ENCODE results near the gene C10orf90. TPM values are rescaled to one million over a fixed set of nuclear protein-coding genes. Genes with fewer than 3 reads are reported as not detected.

Gene C10orf90
- total RNA-seq, 1 experiment from 2014 or later, result not detected

DNA sequence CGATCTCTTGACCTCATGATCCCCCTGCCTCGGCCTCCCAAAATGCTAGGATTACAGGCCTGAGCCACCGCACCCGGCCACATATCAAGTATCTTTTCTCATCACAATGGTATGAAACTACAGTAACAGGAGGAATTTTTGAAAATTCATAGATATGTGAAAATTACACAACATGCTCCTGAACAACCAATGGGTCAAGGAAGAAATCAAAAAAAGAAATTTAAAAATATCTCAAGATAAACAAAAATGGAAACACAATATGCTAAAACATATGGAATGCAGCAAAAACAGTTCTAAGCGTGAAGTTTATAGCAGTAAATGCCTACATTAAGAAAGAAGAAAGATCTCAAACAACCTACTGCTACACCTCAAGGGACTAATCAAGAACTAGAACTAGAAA is 222.4 kb downstream of the C10orf90 start:
- no peak overlapping the region for H3K18ac ChIP-seq (ENCODE audit: insufficient read length, low read depth, low read length)
- no peaks in the 10 kb centered on the region for H3K27me3 ChIP-seq (ENCODE audit: insufficient read depth, low read length)
- no peak overlapping the region for H3K23ac ChIP-seq (ENCODE audit: insufficient read length, low read depth, low read length)
- peaks cover 15 to 24% of the 10 kb centered on the region in 2 experiments for H3K9me3 Mint-ChIP-seq
- no peak overlapping the region for H4K5ac ChIP-seq (ENCODE audit: insufficient read length, low read depth, low read length)
- H2BK20ac ChIP-seq (ENCODE audit: low read depth, low read length, poor library complexity, severe bottlenecking), result no peak overlapping the region
- H3K9me3 ChIP-seq (ENCODE audit: control insufficient read depth, low read depth, low read length), result no peaks in the 10 kb centered on the region
- H3K4me3 Mint-ChIP-seq, result no peak overlapping the region
- TF ChIP-seq CTCF (conservative IDR thresholded peaks at IDR 0.05), result no peak
- no peak overlapping the region for H2BK15ac ChIP-seq (ENCODE audit: low read depth, low read length)
- peaks cover 3% of the 10 kb centered on the region; the same call in 1 of the 2 replicates for H3K27me3 Mint-ChIP-seq (ENCODE audit: low read depth)
- no peaks in the 10 kb centered on the region for H3K79me2 ChIP-seq (ENCODE audit: insufficient read depth, low read length)
- no peak overlapping the region for H3K27ac Mint-ChIP-seq
- no peak overlapping the region for H3T11ph ChIP-seq (ENCODE audit: low read length)
- peaks cover 0 to 16% (median 0%) of the 10 kb centered on the region in 3 experiments; a peak in 3 of 7 replicates for H3K36me3 Mint-ChIP-seq (ENCODE audit: insufficient read depth in 1 of 3, low read depth in 3 of 3)
- H3K79me1 ChIP-seq (ENCODE audit: insufficient read depth, low read depth, low read length, poor library complexity, severe bottlenecking), result no peaks in the 10 kb centered on the region
- no peak overlapping the region for H3K27ac ChIP-seq (ENCODE audit: insufficient read length, low read depth, low read length)
- H4K91ac ChIP-seq (ENCODE audit: insufficient read length, low read depth, low read length), result no peak overlapping the region
- H2AFZ ChIP-seq (ENCODE audit: low read length), result no peak overlapping the region
- WGBS (ENCODE audit: extremely low coverage, insufficient read length, low lambda C conversion rate), result no CpG with 5 or more reads among the region's 5 CpGs
- no peaks in the 10 kb centered on the region for H3K23me2 ChIP-seq (ENCODE audit: insufficient read length, low read depth, low read length, poor library complexity, severe bottlenecking)
- H2BK12ac ChIP-seq (ENCODE audit: insufficient read length, low read depth, low read length), result no peak overlapping the region
- H3K4ac ChIP-seq (ENCODE audit: low read depth, low read length), result no peak overlapping the region
- H3K4me2 ChIP-seq (ENCODE audit: insufficient read depth, insufficient read length, low read length), result no peak overlapping the region
- no peak overlapping the region for H3K9ac ChIP-seq (ENCODE audit: extremely low read depth, insufficient read length, low read length)
- H2BK120ac ChIP-seq (ENCODE audit: low read depth, low read length, poor library complexity, severe bottlenecking), result no peak overlapping the region
- no peaks in the 10 kb centered on the region for H4K20me1 ChIP-seq (ENCODE audit: control insufficient read depth, insufficient read depth, insufficient read length)
- H2AK5ac ChIP-seq (ENCODE audit: insufficient read length, low read length), result no peak overlapping the region
- no peak for DNase-seq
- peaks cover 2 to 4% of the 10 kb centered on the region in 2 experiments; a peak in 1 of 4 replicates for H3K4me1 Mint-ChIP-seq
- H3K14ac ChIP-seq (ENCODE audit: insufficient read depth, low read length), result no peak overlapping the region
- no peak overlapping the region for H4K8ac ChIP-seq (replicated peaks; ENCODE audit: insufficient read length, low read depth, low read length)
- H2BK5ac ChIP-seq (ENCODE audit: insufficient read length, low read length), result no peak overlapping the region
- H3K56ac ChIP-seq (ENCODE audit: insufficient read length, low read depth, low read length), result no peak overlapping the region
- H3K4me1 ChIP-seq (ENCODE audit: insufficient read depth, low read length), result no peaks in the 10 kb centered on the region

All from H9 (cell line).